ENCODE measurements around the gene MSANTD2. TPM values are rescaled to one million over a fixed set of nuclear protein-coding genes. Genes with fewer than 3 reads are reported as not detected.

The MSANTD2 gene
- total RNA-seq, 1 donor from 2014 or later: 8.5 TPM

DNA sequence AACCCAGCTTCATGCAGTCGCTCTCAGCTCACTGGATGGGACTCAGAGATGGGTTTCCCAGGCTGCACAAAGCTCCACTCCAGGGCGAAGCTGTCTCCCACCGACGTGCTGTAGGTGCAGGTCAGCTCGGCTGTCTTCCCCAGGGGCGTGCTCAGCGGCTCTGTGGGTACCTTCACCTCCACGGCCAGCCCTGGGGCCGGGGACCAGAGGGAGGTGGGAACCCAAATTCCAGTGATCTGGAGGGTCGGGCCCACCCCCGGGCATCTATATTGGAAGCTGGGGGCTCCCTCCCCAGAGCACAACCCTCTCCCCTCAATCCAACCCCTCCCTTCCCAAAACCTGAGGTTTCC, 48.8 kb downstream of the MSANTD2 start:
- no peak overlapping the region for H3K4me3 ChIP-seq (ENCODE audit: low read depth, low read length)
- DNase-seq (ENCODE audit: low read depth): no peak
- TF ChIP-seq, protein P1, sequence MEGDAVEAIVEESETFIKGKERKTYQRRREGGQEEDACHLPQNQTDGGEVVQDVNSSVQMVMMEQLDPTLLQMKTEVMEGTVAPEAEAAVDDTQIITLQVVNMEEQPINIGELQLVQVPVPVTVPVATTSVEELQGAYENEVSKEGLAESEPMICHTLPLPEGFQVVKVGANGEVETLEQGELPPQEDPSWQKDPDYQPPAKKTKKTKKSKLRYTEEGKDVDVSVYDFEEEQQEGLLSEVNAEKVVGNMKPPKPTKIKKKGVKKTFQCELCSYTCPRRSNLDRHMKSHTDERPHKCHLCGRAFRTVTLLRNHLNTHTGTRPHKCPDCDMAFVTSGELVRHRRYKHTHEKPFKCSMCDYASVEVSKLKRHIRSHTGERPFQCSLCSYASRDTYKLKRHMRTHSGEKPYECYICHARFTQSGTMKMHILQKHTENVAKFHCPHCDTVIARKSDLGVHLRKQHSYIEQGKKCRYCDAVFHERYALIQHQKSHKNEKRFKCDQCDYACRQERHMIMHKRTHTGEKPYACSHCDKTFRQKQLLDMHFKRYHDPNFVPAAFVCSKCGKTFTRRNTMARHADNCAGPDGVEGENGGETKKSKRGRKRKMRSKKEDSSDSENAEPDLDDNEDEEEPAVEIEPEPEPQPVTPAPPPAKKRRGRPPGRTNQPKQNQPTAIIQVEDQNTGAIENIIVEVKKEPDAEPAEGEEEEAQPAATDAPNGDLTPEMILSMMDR (conservative IDR thresholded peaks at IDR 0.05; ENCODE audit: low read depth, low read length): no peak

DNA sequence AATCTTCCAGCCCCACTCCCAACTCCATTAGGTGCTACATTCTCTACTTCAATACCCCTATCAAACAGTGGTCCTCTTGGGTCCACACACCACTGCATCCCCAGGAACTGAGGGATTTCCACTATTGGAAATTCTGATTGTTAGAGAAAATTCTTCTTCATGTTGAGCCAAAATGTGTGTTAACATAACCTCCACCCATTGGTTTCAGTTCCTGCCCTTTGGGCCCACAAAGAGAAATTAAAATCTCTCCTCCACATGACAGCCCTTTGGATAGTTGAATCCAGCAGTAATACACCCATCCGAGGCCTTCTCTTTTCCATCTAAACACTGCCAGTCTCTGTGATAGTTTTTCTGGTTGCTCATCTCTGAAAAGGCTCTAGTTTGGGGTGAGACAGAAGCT, 50.3 kb downstream of the MSANTD2 start:
- TF ChIP-seq, protein P1 (conservative IDR thresholded peaks at IDR 0.05; ENCODE audit: low read depth, low read length): no peak
- H3K4me3 ChIP-seq (ENCODE audit: low read depth, low read length): no peak overlapping the region
- no peak for DNase-seq (ENCODE audit: low read depth)

DNA sequence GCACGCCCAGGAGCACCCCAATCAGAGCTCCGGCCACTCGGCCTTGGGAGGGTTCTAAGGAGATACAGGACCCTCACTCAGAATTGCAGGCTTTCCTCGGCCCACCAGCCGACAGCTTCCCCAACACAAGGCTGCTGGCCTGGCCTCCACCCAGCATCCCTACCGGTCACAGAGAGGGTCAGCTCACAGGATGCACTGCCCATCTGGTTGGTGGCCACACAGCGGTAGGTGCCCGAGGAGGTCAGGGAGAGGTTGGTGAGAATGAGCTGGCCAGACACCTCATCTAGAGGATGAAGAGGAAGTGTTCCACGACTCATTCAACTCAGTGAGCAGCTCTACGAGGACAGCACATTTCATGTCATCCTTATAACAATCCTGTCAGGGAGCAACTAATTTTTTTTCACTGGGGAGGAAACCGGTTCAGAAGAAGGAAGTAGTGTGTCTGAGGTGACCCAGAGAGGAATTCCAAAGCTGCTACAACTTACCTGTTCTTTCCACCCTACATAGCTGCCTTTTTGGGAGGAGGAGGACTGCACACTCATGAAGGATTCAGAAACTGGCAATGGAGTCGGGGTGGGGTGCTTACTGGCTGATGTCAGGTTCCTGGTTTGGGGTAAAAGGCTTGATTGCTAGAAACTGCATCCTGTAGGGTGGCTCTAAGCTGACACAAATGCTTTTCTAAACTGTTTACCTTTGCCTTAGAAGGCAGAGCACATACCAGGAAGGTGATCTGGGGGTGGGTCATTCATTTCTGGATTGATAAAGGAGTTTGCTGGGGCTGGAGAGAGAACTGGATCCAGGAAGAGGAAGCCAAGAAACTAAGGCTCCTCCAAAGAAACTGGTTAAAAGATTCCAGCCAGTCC, 51.5 kb downstream of the MSANTD2 start:
- TF ChIP-seq, protein P1 (conservative IDR thresholded peaks at IDR 0.05; ENCODE audit: low read depth, low read length): no peak
- H3K4me3 ChIP-seq (ENCODE audit: low read depth, low read length): no peak overlapping the region
- DNase-seq (ENCODE audit: low read depth): no peak

DNA sequence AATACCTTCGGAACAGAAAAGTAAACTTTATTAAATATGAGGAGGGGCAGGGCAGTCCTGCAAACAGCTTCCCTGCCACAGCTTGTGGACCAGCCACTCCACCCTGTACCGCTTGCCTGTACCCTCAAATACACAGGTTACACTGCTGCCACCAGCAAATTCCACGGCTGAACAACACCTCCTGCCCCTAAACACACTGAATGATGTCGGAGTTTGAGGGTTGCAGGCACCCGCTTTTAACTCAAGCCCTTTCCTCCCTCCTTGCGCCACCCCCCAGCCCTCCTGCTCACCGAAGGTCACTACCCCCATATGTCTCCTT, 52.1 kb downstream of the MSANTD2 start:
- DNase-seq (ENCODE audit: low read depth): no peak
- TF ChIP-seq, protein P1 (conservative IDR thresholded peaks at IDR 0.05; ENCODE audit: low read depth, low read length): no peak

DNA sequence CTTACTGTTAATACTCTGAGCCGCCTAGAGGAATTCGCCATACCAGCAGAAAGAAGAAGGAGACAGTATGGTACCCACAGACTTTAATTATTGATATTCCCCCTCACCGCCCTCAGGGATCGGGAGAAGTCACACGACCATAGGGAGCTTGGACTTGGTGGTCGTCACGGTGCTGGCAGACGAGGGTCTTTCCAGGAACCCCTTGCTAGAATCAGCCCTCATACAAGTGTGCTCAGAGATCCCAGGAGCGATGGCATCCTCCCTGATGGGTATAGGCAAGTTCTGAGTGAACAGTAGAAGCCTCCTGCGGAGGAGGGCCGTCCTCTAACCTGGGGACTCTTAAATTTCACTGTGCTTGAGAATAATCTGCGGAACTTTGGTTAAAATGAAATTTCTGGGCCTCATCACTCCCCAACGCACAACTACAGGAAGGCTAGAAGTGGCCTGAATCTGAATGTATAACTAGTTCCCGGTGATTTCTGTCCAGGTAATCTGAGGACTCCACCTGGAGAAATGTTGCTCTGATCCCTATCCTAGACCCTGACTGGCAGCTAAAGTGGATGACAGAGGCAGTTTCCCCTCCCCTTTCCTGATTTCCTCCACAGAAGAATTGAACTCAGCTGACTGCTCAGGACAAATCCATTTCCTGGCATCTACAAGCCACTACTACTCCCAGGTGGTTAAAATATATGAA, 52.7 kb downstream of the MSANTD2 start:
- DNase-seq (ENCODE audit: low read depth): no peak
- TF ChIP-seq, protein P1 (conservative IDR thresholded peaks at IDR 0.05; ENCODE audit: low read depth, low read length): no peak
- H3K4me3 ChIP-seq (ENCODE audit: low read depth, low read length): peak overlapping the region; percentile 21

More for the DNA sequence above, 52.1 kb downstream of the MSANTD2 start:
- no peak overlapping the region for H3K4me3 ChIP-seq (ENCODE audit: low read depth, low read length)

DNA sequence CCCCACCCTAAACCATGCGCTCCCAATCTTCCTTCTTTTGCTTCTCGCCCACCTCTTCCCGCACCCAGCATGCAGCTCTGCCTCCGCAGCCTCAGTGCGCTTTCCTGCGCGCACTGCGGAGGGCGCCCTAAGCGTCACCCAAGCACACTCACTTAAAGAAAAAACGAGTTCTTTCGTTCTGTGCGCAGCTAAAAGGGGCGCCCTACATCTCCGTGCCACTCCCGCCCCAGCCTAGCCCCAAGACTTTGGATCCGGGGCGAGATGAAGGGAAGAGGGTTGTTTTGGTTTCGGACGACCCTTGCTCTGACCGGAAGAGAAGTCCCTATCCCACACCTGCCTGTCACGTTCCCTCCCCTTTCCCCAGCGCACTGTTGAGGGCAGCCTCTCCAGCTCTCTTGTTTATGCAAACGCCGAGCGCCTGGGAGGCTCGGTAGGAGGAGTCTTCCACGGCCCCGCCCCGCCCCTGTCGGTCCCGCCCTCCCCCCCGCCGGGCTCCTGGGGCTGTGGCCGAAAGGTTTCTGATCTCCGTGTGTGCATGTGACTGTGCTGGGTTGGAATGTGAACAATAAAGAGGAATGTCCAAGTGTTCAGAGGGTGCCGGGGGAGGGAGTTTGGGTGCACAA, 53.5 kb downstream of the MSANTD2 start:
- peak; percentile 64 for DNase-seq (ENCODE audit: low read depth)
- TF ChIP-seq, protein P1 (conservative IDR thresholded peaks at IDR 0.05; ENCODE audit: low read depth, low read length): peak; percentile 67
- H3K4me3 ChIP-seq (ENCODE audit: low read depth, low read length): peak overlapping the region; percentile 93
